Anterior cingulate cortex (tissue), 58 donors: Measurements from ENCODE around the gene RPL27.

Source experiments
- DNase-seq, 58 donors: peaks; one replicate each; lab custom pipeline; 2025; lab: John Stamatoyannopoulos, UW

The RPL27 gene

GRCh38 chr17:43019418-43019817, 21.2 kb downstream of the RPL27 start:
- no peak for DNase-seq

GRCh38 chr17:43020030-43020621, 21.9 kb downstream of the RPL27 start:
- DNase-seq = no peak

GRCh38 chr17:43020789-43021740, 22.8 kb downstream of the RPL27 start:
- DNase-seq = peak in 35 of 58 donors; percentile 23 to 72 (median 46)

- DNase-seq = peak in 56 of 58 donors; percentile 18 to 78 (median 57)
These were observed 23.7 kb downstream of the RPL27 start, which contains the start of gene VAT1 for GRCh38 chr17:43021741-43022512. Gene VAT1, minus strand, starts transcription at chr17:43022385. Its CDS starts 63 bp downstream, at chr17:43022322.

GRCh38 chr17:43024407-43025289, 26.4 kb downstream of the RPL27 start, which contains the start of gene RND2:
Gene RND2, plus strand, starts transcription at chr17:43025231. Its CDS starts 117 bp downstream, at chr17:43025348.
- DNase-seq = peak in 57 of 58 donors; percentile 12 to 93 (median 80)

GRCh38 chr17:43025290-43025657, 27.1 kb downstream of the RPL27 start:
- DNase-seq = no peak

- DNase-seq = no peak
These were observed 27.7 kb downstream of the RPL27 start for GRCh38 chr17:43025766-43026537.

- no peak for DNase-seq
These were observed 28.4 kb downstream of the RPL27 start for GRCh38 chr17:43026595-43026994.

GRCh38 chr17:43027091-43028032, 29.1 kb downstream of the RPL27 start:
- DNase-seq = no peak

- DNase-seq = no peak
These were observed 30.1 kb downstream of the RPL27 start for GRCh38 chr17:43028221-43028861.

GRCh38 chr17:43030137-43030767, 32.0 kb downstream of the RPL27 start:
- peak in 11 of 58 donors; percentile 7 to 50 (median 21) for DNase-seq

- no peak for DNase-seq
These were observed 33.4 kb downstream of the RPL27 start for GRCh38 chr17:43031666-43032065.

GRCh38 chr17:43033948-43034881, 36.0 kb downstream of the RPL27 start:
- peak in 3 of 58 donors; percentile 14 to 38 (median 21) for DNase-seq

GRCh38 chr17:43034894-43035293, 36.7 kb downstream of the RPL27 start:
- DNase-seq = no peak

GRCh38 chr17:43039646-43040045, 41.4 kb downstream of the RPL27 start:
- DNase-seq = no peak

GRCh38 chr17:43040655-43041054, 42.4 kb downstream of the RPL27 start:
- no peak for DNase-seq
